H1 (cell line): ENCODE data around the gene SCO2. TPM values are rescaled to one million over a fixed set of nuclear protein-coding genes. Genes with fewer than 3 reads are reported as not detected.

Experiments
- CHD7 ChIP-seq: fragments of 300-600 bp; sonication (generic); IDR thresholded peaks from 2 replicates; pipeline ENCODE4 v1.7.1; 2012; ENCODE audit warnings: low read length, moderate library complexity, mild to moderate bottlenecking, inconsistent platforms; ENCODE audit not compliant: insufficient replicate concordance
- EZH2 ChIP-seq: fragments of 200-600 bp; sonication (generic); IDR thresholded peaks from 2 replicates; pipeline ENCODE4 v1.7.1; 2012; ENCODE audit warnings: low read depth, mild to moderate bottlenecking, moderate library complexity, low read length, inconsistent platforms; ENCODE audit not compliant: severe bottlenecking
- TAF1 ChIP-seq: IDR thresholded peaks from 2 replicates; pipeline ENCODE4 v1.6.1; 2011; ENCODE audit warnings: mild to moderate bottlenecking, low read depth, low read length
- polyA plus RNA-seq, 7 experiments: library from polyadenylated mRNA; depleted of rRNA in 3 of 7; stranded (reverse) in 5 of 7; unstranded in 2 of 7; fragments of >200 nt in 5 of 7; fragments of 200-250 nt in 2 of 7; gene quantifications; 1 replicate in 5 of 7; 2 replicates in 1 of 7; 4 replicates in 1 of 7; pipeline versions ENCODE4 v1.2.1 to v1.2.3, GENCODE V29; 2011 to 2013; ENCODE audit warnings: missing spikeins in 2 of 7, mixed read lengths in 2 of 7
- total RNA-seq: library from RNA; stranded (reverse); fragmentation: NEBNext Ultra II Directional; extraction: Animal tissue kit (Norgen Biotek cat#: 25700); gene quantifications from 2 replicates; pipeline ENCODE4 v1.2.1, GENCODE V29; 2021

SCO2 gene
- total and polyA plus RNA-seq, 2 of the 8 experiments (the other 6 are each of a cell fraction or from before 2014, with no cell fraction given): 2.0 TPM; not detected in 1

GRCh38 chr22:50487290-50488005 lies 38.0 kb downstream of the SCO2 start (continued):
- no peak for TF ChIP-seq CHD7
- TF ChIP-seq TAF1: no peak
- TF ChIP-seq EZH2: no peak
